Measurements from ENCODE around the gene ZNF169. TPM values are rescaled to one million over a fixed set of nuclear protein-coding genes. Genes with fewer than 3 reads are reported as not detected.
"Not testable (repeated sequence)": the region's sequence is repeated elsewhere in the genome, so short reads cannot be mapped to it uniquely, and the experiment has no call there.

ZNF169 gene
- total and polyA plus RNA-seq, 2 of the 8 experiments (the other 6 are each of a cell fraction or from before 2014, with no cell fraction given): 7.0 to 9.0 TPM

DNA sequence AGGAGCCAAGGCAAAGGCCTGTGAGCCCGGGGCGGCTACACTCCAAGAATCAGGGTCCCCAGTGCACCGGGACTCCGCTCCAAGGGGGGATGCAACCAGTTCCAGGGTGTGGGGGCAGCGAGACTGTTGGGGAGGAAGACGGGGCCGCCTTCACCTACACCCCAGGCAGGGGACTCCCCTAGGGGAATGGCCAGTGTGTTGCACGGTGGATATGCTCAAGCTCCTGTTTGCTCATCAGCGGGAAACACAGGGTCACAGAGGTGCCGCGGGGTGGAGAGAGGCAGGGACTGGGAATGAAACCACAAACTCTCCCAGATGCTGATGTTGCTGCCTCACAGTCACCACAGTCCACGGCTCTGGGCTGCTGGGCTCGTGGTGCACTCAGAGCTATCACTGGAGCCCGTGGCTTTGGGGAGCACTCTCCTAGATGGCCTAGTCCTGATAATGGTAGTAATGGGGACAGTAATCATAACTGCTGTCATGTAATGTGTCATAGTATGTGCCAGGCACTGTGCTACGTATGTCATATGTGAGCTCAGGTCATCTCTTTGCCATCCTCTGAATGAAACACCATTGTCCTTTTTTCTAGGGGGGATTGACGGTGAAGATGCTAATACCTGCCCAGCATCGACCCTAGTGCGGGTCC lies 64.2 kb downstream of the ZNF169 start:
- H3K23ac ChIP-seq (ENCODE audit: insufficient read length); H2BK12ac ChIP-seq (ENCODE audit: low read depth, low read length); H2BK5ac ChIP-seq (ENCODE audit: low read depth, low read length); H3K9ac ChIP-seq (replicated peaks in 1 of 4; ENCODE audit: extremely low read depth in 1 of 4, low read depth in 3 of 4, low read length in 3 of 4); H3K23me2 ChIP-seq (ENCODE audit: low read depth, low read length); H3K27me3 ChIP-seq (replicated peaks in 1 of 4; ENCODE audit: control insufficient read depth in 3 of 4, extremely low read depth in 1 of 4, insufficient read depth in 3 of 4, low read length in 3 of 4); H3K18ac ChIP-seq (ENCODE audit: extremely low read depth, low read length); H3K56ac ChIP-seq (replicated peaks; ENCODE audit: insufficient read length, low read depth, low read length); H3K79me2 ChIP-seq (ENCODE audit: control insufficient read depth in 1 of 2, insufficient read depth in 2 of 2, low read length in 2 of 2); H4K20me1 ChIP-seq (replicated peaks in 1 of 2; ENCODE audit: control insufficient read depth in 1 of 2, insufficient read depth in 2 of 2, low read length in 2 of 2); H3K4me2 ChIP-seq (ENCODE audit: insufficient read depth in 1 of 2, low read depth in 2 of 2, low read length in 2 of 2); FAIRE-seq; H3K4me1 ChIP-seq (replicated peaks in 1 of 4; ENCODE audit: control insufficient read depth in 3 of 4, insufficient read depth in 4 of 4, low read length in 3 of 4); H2BK120ac ChIP-seq (replicated peaks; ENCODE audit: low read depth, low read length); H3K14ac ChIP-seq (ENCODE audit: insufficient read length); H3K9me3 ChIP-seq (ENCODE audit: insufficient read depth in 2 of 2, low read depth in 1 of 2, low read length in 1 of 2); H2BK20ac ChIP-seq (ENCODE audit: low read length); H3K4me3 ChIP-seq (ENCODE audit: extremely low read depth in 1 of 4, insufficient read depth in 2 of 4, low read depth in 3 of 4, low read length in 4 of 4); H3K36me3 ChIP-seq (ENCODE audit: control insufficient read depth in 2 of 4, insufficient read depth in 4 of 4, low read length in 3 of 4); H4K8ac ChIP-seq (ENCODE audit: extremely low read depth, insufficient read depth, low read length); H3K27ac ChIP-seq (ENCODE audit: low read depth, low read length); CTCF ChIA-PET (ENCODE audit: partially characterized antibody); H2AFZ ChIP-seq (ENCODE audit: low read length); H2BK15ac ChIP-seq (ENCODE audit: low read length); H4K91ac ChIP-seq (replicated peaks; ENCODE audit: insufficient read length, low read length); H3K4ac ChIP-seq (replicated peaks; ENCODE audit: insufficient read length, low read depth, low read length); H2AK5ac ChIP-seq (ENCODE audit: low read depth, low read length); DNase-seq (ENCODE audit: low read depth in 1 of 2, low spot score in 2 of 2); H3K79me1 ChIP-seq (ENCODE audit: low read depth, low read length); POLR2A ChIA-PET (ENCODE audit: partially characterized antibody); H4K5ac ChIP-seq (ENCODE audit: insufficient read length, low read depth, low read length): not testable (repeated sequence)
- WGBS, 2 experiments (ENCODE audit: extremely low coverage in 1 of 2, insufficient coverage in 1 of 2, insufficient read length in 1 of 2, insufficient replicate concordance in 2 of 2, low coverage in 1 of 2, low lambda C conversion rate in 2 of 2, missing lambda C conversion rate in 1 of 2): 84% methylated on average over 7 of the region's 18 CpGs; no CpG with 5 or more reads in 1 of the 2 experiments

Measured in H1 (cell line).